Neuronal stem cell (in vitro differentiated cells): ENCODE data around the gene EXOSC5.
A peak's percentile ranks its signal among the peaks of the same experiment; 100 is the strongest.

Experiments
- DNase-seq: peaks from one replicate; pipeline ENCODE4 v3.0.0-alpha.2; 2013; ENCODE audit warnings: low spot score
- H2AFZ ChIP-seq: one replicate; pipeline ENCODE4 v1.6.1; 2013; ENCODE audit warnings: mild to moderate bottlenecking, low read length, inconsistent platforms
- H2AK5ac ChIP-seq: 2 replicates; pipeline ENCODE4 v1.6.1; 2013; ENCODE audit warnings: low read depth, mild to moderate bottlenecking, inconsistent platforms, low read length, moderate library complexity, mixed read lengths
- H2BK120ac ChIP-seq: 2 replicates; pipeline ENCODE4 v1.6.1; 2013; ENCODE audit warnings: low read depth, mild to moderate bottlenecking, inconsistent platforms, low read length, moderate library complexity, mixed read lengths
- H2BK12ac ChIP-seq: one replicate; pipeline ENCODE4 v1.6.1; 2013; ENCODE audit warnings: low read length, inconsistent platforms
- H2BK15ac ChIP-seq: 2 replicates; pipeline ENCODE4 v1.6.1; 2013; ENCODE audit warnings: mild to moderate bottlenecking, low read length, inconsistent platforms, mixed read lengths
- H2BK5ac ChIP-seq: one replicate; pipeline ENCODE4 v1.6.1; 2013; ENCODE audit warnings: inconsistent platforms, mild to moderate bottlenecking, low read length, moderate library complexity
- H3K14ac ChIP-seq: one replicate; pipeline ENCODE4 v1.6.1; 2013; ENCODE audit warnings: low read length, inconsistent platforms
- H3K18ac ChIP-seq: 2 replicates; pipeline ENCODE4 v1.6.1; 2013; ENCODE audit warnings: low read length, inconsistent platforms
- H3K23ac ChIP-seq: 2 replicates; pipeline ENCODE4 v1.6.1; 2013; ENCODE audit warnings: low read depth, mild to moderate bottlenecking, mixed read lengths, low read length, inconsistent platforms; ENCODE audit not compliant: poor library complexity
- H3K27ac ChIP-seq: replicated peaks from 3 replicates; pipeline ENCODE4 v1.5.1; 2013; ENCODE audit warnings: low read length, inconsistent platforms
- H3K27me3 ChIP-seq, 3 experiments: 2 replicates each; pipeline ENCODE4 v1.6.1; 2013; ENCODE audit warnings: low read length in 3 of 3, mild to moderate bottlenecking in 2 of 3, inconsistent platforms in 1 of 3, low read depth in 1 of 3, mixed read lengths in 1 of 3, moderate library complexity in 1 of 3; ENCODE audit not compliant: control insufficient read depth in 3 of 3, insufficient read depth in 3 of 3
- H3K36me3 ChIP-seq, 2 donors: replicated peaks in 1 of 2; 2 replicates each; pipeline ENCODE4 v1.6.1; 2013; ENCODE audit warnings: low read length in 2 of 2; ENCODE audit not compliant: control insufficient read depth in 2 of 2, insufficient read depth in 2 of 2
- H3K4ac ChIP-seq: 2 replicates; pipeline ENCODE4 v1.6.1; 2013; ENCODE audit warnings: inconsistent platforms, mild to moderate bottlenecking, low read length, moderate library complexity
- H3K4me1 ChIP-seq, 2 donors: 1 replicate in 1 of 2; 2 replicates in 1 of 2; pipeline ENCODE4 v1.6.1; 2013; ENCODE audit warnings: low read length in 2 of 2, low read depth in 1 of 2; ENCODE audit not compliant: control insufficient read depth in 2 of 2, insufficient read depth in 1 of 2
- H3K4me2 ChIP-seq: one replicate; pipeline ENCODE4 v1.6.1; 2013; ENCODE audit warnings: mild to moderate bottlenecking, low read length, inconsistent platforms; ENCODE audit not compliant: insufficient read depth, poor library complexity, severe bottlenecking
- H3K4me3 ChIP-seq, 2 donors: 2 replicates each; pipeline ENCODE4 v1.5.1; 2013; ENCODE audit warnings: low read length in 2 of 2, mild to moderate bottlenecking in 2 of 2, inconsistent platforms in 1 of 2, moderate library complexity in 1 of 2
- H3K79me1 ChIP-seq: one replicate; pipeline ENCODE4 v1.6.1; 2013; ENCODE audit warnings: low read depth, mild to moderate bottlenecking, inconsistent platforms, low read length, moderate library complexity
- H3K9ac ChIP-seq: one replicate; pipeline ENCODE4 v1.6.1; 2013; ENCODE audit warnings: mild to moderate bottlenecking, low read depth, low read length, inconsistent platforms; ENCODE audit not compliant: poor library complexity
- H3K9me3 ChIP-seq, 2 donors: replicated peaks in 1 of 2; 2 replicates each; pipeline versions ENCODE3 to v1.6.1; 2013; ENCODE audit warnings: low read length in 2 of 2, mild to moderate bottlenecking in 2 of 2, inconsistent platforms in 1 of 2, low read depth in 1 of 2, mixed read lengths in 1 of 2, moderate library complexity in 1 of 2; ENCODE audit not compliant: control insufficient read depth in 2 of 2, insufficient read depth in 1 of 2
- H4K8ac ChIP-seq: one replicate; pipeline ENCODE4 v1.6.1; 2013; ENCODE audit warnings: low read depth, mild to moderate bottlenecking, inconsistent platforms, low read length, moderate library complexity
- H4K91ac ChIP-seq: one replicate; pipeline ENCODE4 v1.6.1; 2013; ENCODE audit warnings: low read length, low read depth, mild to moderate bottlenecking, inconsistent platforms; ENCODE audit not compliant: poor library complexity
- WGBS, 2 donors: extraction: QIAGEN DNeasy Blood & Tissue Kit; methylation state at CpG; one replicate each; pipeline ENCODE4 v1.1.7; 2013; ENCODE audit warnings: missing lambda C conversion rate in 2 of 2, mixed read lengths in 1 of 2; ENCODE audit not compliant: insufficient read length in 2 of 2, insufficient replicate concordance in 1 of 2; ENCODE audit errors: extremely low coverage in 2 of 2; 5-methylcytosine and 5-hydroxymethylcytosine counted together

The EXOSC5 gene

DNA sequence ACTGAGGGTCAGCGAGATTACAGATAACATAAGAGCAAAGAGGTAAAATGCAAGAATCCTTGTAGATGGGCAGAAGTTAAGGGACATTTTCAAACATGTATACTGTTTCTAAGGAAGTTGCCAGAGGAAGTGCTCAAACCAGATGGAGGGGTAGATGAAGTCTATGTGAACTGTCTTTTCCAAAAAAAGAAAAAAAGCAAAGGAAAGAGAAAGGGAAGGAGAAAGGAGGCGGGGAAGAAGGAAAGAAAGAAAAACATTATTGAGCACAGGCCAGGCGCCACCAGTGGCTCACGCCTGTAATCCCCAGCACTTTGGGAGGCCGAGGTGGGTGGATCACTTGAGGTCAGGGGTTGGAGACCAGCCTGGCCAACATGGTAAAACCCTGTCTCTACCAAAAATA, 37.3 kb upstream of the EXOSC5 start:
- Histone ChIP-seq H3K27ac (no peak overlapping the region), H3K23ac (no peak overlapping the region), H3K79me1 (peaks cover 5% of the 10 kb centered on the region), H3K4me2 (no peak overlapping the region), H3K14ac (no peak overlapping the region), H3K4me3 (no peak overlapping the region), H3K9me3 (no peaks in the 10 kb centered on the region), H2BK12ac (no peak overlapping the region), H2BK15ac (no peak overlapping the region), H3K36me3 (peaks cover 40 to 54% of the 10 kb centered on the region in 2 donors), H3K4me1 (no peaks in the 10 kb centered on the region), H2BK120ac (no peak overlapping the region), H4K8ac (no peak overlapping the region), H3K18ac (no peak overlapping the region), H2AK5ac (no peak overlapping the region), H4K91ac (no peak overlapping the region), H2BK5ac (no peak overlapping the region), H3K27me3 (no peaks in the 10 kb centered on the region), H3K9ac (no peak overlapping the region), H3K4ac (no peak overlapping the region), H2AFZ (no peak overlapping the region)
- DNase-seq = no peak
- no CpG with 5 or more reads among the region's 5 CpGs for WGBS, 2 donors

DNA sequence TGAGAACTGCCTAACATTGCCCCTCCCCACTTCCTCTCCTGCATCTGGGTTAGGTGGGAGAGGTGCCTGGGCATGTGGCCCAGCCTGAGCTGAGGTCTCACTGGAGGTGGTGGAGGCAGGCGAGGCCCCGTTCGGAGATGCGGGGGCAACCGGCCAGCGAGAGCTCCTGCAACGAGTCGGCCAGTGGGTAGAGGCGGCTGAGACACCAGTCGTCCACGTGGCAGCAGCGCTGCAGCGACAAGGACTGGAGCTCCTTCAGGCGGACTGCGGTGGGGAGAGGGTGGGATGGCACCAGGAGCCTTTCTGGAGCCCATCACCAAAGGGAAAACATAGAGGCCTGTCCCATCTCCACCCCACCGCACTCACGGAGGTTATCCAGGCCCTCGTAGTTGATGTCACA, 36.0 kb upstream of the EXOSC5 start:
- DNase-seq = no peak
- peaks cover 5% of the 10 kb centered on the region for H3K79me1 ChIP-seq
- peak overlapping the region; percentile 47 for H2BK120ac ChIP-seq
- H3K36me3 ChIP-seq = peaks cover 40 to 56% of the 10 kb centered on the region in 2 donors
- no peak overlapping the region for H2BK12ac ChIP-seq
- no peak overlapping the region for H3K18ac ChIP-seq
- peaks cover 3 to 4% of the 10 kb centered on the region in 2 donors for H3K4me1 ChIP-seq
- no peak overlapping the region for H2AFZ ChIP-seq
- no peaks in the 10 kb centered on the region for H3K27me3 ChIP-seq
- peak overlapping the region; percentile 73 for H2BK5ac ChIP-seq
- H3K4me2 ChIP-seq = no peak overlapping the region
- H4K91ac ChIP-seq = no peak overlapping the region
- no peak overlapping the region for H4K8ac ChIP-seq
- no peak overlapping the region for H3K4ac ChIP-seq
- H3K14ac ChIP-seq = no peak overlapping the region
- H3K27ac ChIP-seq = no peak overlapping the region
- no peak overlapping the region for H3K4me3 ChIP-seq
- H2AK5ac ChIP-seq = no peak overlapping the region
- WGBS, 2 donors = no CpG with 5 or more reads among the region's 18 CpGs
- H3K23ac ChIP-seq = peak overlapping the region; percentile 27
- no peaks in the 10 kb centered on the region for H3K9me3 ChIP-seq
- no peak overlapping the region for H3K9ac ChIP-seq
- H2BK15ac ChIP-seq = no peak overlapping the region

DNA sequence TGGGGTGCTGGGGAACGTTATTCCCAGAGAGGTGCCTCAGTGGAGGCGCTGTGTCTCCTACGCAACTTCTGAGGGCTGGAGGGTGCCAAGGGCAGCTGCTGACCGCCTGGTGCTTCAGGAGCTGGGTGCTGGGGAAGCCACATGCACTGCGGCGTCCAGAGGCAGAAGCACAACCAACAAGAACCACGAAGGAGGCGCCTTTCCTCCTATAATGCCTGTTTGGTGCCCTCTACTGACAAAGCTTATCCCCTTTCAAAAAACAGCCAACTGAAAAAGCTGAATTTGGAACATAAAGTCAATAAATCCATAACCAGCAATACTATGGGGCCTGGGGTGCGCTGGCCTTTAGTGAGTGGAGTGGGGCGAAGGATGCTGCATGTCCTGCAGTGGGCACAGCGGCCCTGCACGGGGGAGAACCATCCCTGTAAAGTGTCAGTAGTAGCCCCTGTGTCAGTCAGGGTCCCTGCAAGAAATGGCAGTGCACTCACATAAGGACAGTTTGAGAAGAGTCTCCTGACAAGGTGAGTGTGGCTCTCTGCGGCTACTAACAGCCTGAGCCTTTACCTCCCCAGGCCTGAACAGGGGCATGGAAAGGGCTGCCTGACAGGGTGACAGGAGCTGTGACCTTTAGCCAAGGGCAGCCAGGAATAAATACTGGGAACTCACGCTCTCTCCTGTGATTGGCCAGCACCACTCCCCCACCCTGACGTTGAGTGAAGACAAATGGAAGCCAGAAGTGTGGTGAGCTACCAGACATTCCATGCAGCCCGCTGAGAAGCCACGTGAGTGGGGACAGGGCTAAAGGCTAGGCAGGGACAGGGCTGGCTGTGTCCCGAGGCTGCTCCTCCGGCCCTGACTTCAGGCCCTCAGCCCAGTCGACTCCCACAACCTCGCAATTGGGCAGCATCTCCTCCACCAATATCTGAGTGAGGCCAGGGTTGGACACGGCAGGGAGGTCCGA, 34.5 kb upstream of the EXOSC5 start:
- H2AK5ac ChIP-seq = no peak overlapping the region
- H3K79me1 ChIP-seq = peaks cover 5% of the 10 kb centered on the region
- H3K9ac ChIP-seq = no peak overlapping the region
- no peak overlapping the region for H4K8ac ChIP-seq
- no peak overlapping the region for H2BK15ac ChIP-seq
- no peak overlapping the region for H4K91ac ChIP-seq
- no CpG with 5 or more reads among the region's 23 CpGs for WGBS, 2 donors
- peaks cover 34 to 47% of the 10 kb centered on the region in 2 donors for H3K36me3 ChIP-seq
- H2BK120ac ChIP-seq = no peak overlapping the region
- no peak for DNase-seq
- no peak overlapping the region for H2BK5ac ChIP-seq
- peak overlapping the region in 1 of 2 donors; percentile 48 for H3K4me3 ChIP-seq
- H3K4me2 ChIP-seq = no peak overlapping the region
- no peak overlapping the region for H2AFZ ChIP-seq
- H2BK12ac ChIP-seq = no peak overlapping the region
- no peaks in the 10 kb centered on the region for H3K27me3 ChIP-seq
- no peak overlapping the region for H3K18ac ChIP-seq
- H3K23ac ChIP-seq = peak overlapping the region; percentile 25
- no peak overlapping the region for H3K14ac ChIP-seq
- H3K4ac ChIP-seq = no peak overlapping the region
- no peaks in the 10 kb centered on the region for H3K9me3 ChIP-seq
- H3K4me1 ChIP-seq = peaks cover 13 to 15% of the 10 kb centered on the region in 2 donors
- H3K27ac ChIP-seq = no peak overlapping the region

DNA sequence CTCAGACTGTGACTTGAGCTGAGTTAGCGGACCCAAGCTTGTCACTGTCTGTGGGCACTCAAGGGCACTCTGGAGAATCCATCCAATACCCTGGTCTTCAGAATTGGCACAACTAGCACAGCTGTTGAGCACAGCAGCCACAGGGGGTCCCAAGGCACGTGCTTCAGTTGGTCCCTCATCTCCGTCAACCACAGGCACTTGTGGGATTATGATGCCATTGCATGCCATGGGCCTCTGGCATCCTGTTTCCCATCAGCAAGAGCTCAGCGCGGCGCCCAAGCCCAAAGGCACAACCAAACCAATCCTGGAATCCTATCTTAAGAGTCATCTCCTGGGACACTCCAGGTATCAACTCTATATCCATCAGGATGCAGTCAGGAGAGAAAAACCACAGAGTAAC, 33.8 kb upstream of the EXOSC5 start:
- Histone ChIP-seq H3K4me2 (no peak overlapping the region), H3K9me3 (no peaks in the 10 kb centered on the region), H3K14ac (no peak overlapping the region), H3K4me3 (peak overlapping the region in 1 of 2 donors; percentile 39), H2BK12ac (no peak overlapping the region), H3K36me3 (peaks cover 28 to 39% of the 10 kb centered on the region in 2 donors), H3K27me3 (no peaks in the 10 kb centered on the region), H3K4ac (no peak overlapping the region), H3K18ac (no peak overlapping the region), H2AK5ac (no peak overlapping the region), H3K23ac (no peak overlapping the region), H3K79me1 (peaks cover 5% of the 10 kb centered on the region), H2BK5ac (no peak overlapping the region), H2AFZ (no peak overlapping the region), H2BK120ac (no peak overlapping the region), H3K9ac (no peak overlapping the region), H4K8ac (no peak overlapping the region), H2BK15ac (no peak overlapping the region), H3K27ac (no peak overlapping the region), H4K91ac (no peak overlapping the region), H3K4me1 (peaks cover 13 to 19% of the 10 kb centered on the region in 2 donors)
- no CpG with 5 or more reads among the region's 6 CpGs for WGBS, 2 donors
- no peak for DNase-seq
